ENCODE results near the gene ADRB1.

DNA sequence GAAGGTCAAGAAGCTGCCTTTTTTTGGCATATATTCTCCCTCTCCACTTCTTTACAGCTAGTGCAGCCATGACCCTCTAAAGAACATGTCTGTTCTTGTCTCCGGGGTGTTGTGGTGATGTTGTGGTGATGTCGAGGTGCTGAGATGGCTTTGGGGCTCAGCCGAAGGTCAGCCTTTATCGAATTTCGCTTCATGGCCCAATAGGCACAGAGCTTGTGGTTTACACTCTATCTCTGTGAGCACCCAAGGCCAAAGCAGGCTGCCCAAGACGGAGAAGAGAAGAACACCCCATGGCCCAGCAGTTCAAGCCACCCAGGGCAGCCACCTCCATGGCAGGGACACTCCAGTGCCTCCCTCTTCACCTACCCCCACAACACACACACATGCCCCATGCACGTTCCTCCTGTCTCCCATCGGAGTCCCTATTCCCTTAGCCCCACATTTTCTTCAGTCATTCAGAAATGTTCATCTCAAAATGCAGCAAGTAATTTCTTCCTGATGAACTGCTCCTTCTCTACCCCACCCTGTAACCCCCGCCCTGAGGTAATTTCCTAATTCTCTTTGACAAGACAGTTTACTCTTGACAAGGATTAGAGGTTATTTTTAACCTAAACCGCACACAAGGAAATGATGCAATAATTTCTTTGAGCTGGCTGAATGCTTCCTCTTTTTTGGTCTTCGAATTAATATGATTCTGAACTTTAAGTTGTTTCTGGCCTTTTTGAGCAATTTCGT lies 18.6 kb upstream of the ADRB1 start:
- TF ChIP-seq JUN (IDR thresholded peaks at IDR 0.05; ENCODE audit: borderline replicate concordance, insufficient read depth, insufficient read length, low read depth) (no peak), POLR2AphosphoS5 (IDR thresholded peaks at IDR 0.05; ENCODE audit: insufficient read depth, low read depth, low read length) (no peak), POLR2A (IDR thresholded peaks at IDR 0.05; ENCODE audit: low read depth, low read length) (no peak), EZH2 (IDR thresholded peaks at IDR 0.05; ENCODE audit: borderline replicate concordance, low read depth, low read length, severe bottlenecking) (no peak), GATA2 (IDR thresholded peaks at IDR 0.05; ENCODE audit: insufficient read depth, insufficient read length, low read depth, low read length) (no peak)
- TF ChIP-seq, protein P1, sequence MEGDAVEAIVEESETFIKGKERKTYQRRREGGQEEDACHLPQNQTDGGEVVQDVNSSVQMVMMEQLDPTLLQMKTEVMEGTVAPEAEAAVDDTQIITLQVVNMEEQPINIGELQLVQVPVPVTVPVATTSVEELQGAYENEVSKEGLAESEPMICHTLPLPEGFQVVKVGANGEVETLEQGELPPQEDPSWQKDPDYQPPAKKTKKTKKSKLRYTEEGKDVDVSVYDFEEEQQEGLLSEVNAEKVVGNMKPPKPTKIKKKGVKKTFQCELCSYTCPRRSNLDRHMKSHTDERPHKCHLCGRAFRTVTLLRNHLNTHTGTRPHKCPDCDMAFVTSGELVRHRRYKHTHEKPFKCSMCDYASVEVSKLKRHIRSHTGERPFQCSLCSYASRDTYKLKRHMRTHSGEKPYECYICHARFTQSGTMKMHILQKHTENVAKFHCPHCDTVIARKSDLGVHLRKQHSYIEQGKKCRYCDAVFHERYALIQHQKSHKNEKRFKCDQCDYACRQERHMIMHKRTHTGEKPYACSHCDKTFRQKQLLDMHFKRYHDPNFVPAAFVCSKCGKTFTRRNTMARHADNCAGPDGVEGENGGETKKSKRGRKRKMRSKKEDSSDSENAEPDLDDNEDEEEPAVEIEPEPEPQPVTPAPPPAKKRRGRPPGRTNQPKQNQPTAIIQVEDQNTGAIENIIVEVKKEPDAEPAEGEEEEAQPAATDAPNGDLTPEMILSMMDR (IDR thresholded peaks at IDR 0.05; ENCODE audit: extremely low read depth in 1 of 2, insufficient read depth in 1 of 2, low read depth in 1 of 2, low read length in 2 of 2), result no peak
- TF ChIP-seq, protein P2, sequence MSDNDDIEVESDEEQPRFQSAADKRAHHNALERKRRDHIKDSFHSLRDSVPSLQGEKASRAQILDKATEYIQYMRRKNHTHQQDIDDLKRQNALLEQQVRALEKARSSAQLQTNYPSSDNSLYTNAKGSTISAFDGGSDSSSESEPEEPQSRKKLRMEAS (IDR thresholded peaks at IDR 0.05; ENCODE audit: insufficient read depth, insufficient read length), result no peak

Measured in endothelial cell of umbilical vein (primary cell).